HG03469 (cell line): ENCODE data around the gene SLC4A9.

ENCODE experiments used
- ATAC-seq: cut with Tn5 transposase; IDR thresholded peaks from one replicate; pipeline ENCODE4 v1.9.1; 2021; ENCODE audit warnings: mild to moderate bottlenecking, moderate library complexity, moderate number of reproducible peaks; ENCODE audit not compliant: unreplicated experiment

The SLC4A9 gene

GRCh38 chr5:140360101-140360500 lies at the start of gene SLC4A9:
Gene SLC4A9 (plus strand): TSS chr5:140360194. CDS start chr5:140360237, 43 bp downstream.
- ATAC-seq, result no peak

GRCh38 chr5:140310434-140310833 lies 49.6 kb upstream of the SLC4A9 start:
- ATAC-seq, result no peak

- ATAC-seq, result no peak
These were observed 49.0 kb upstream of the SLC4A9 start for GRCh38 chr5:140311011-140311467.

- no peak for ATAC-seq
These were observed 47.8 kb upstream of the SLC4A9 start for GRCh38 chr5:140312067-140312790.

- ATAC-seq, result no peak
These were observed 47.2 kb upstream of the SLC4A9 start for GRCh38 chr5:140312791-140313189.

- ATAC-seq, result no peak
These were observed 42.1 kb upstream of the SLC4A9 start for GRCh38 chr5:140317859-140318258.

- no peak for ATAC-seq
These were observed 41.2 kb upstream of the SLC4A9 start for GRCh38 chr5:140318792-140319191.

- no peak for ATAC-seq
These were observed 40.2 kb upstream of the SLC4A9 start for GRCh38 chr5:140319833-140320232.

- ATAC-seq, result no peak
These were observed 38.2 kb upstream of the SLC4A9 start for GRCh38 chr5:140321796-140322195.

GRCh38 chr5:140322751-140323731 lies 37.0 kb upstream of the SLC4A9 start:
- ATAC-seq, result no peak

- ATAC-seq, result no peak
These were observed 35.9 kb upstream of the SLC4A9 start for GRCh38 chr5:140324041-140324600.

- ATAC-seq, result no peak
These were observed 35.3 kb upstream of the SLC4A9 start for GRCh38 chr5:140324617-140325241.

GRCh38 chr5:140325486-140325885 lies 34.5 kb upstream of the SLC4A9 start:
- no peak for ATAC-seq

GRCh38 chr5:140327589-140327988 lies 32.4 kb upstream of the SLC4A9 start:
- ATAC-seq, result no peak

- no peak for ATAC-seq
These were observed 31.8 kb upstream of the SLC4A9 start for GRCh38 chr5:140328036-140328764.

GRCh38 chr5:140329739-140330481 lies 30.1 kb upstream of the SLC4A9 start:
- no peak for ATAC-seq

- no peak for ATAC-seq
These were observed 28.4 kb upstream of the SLC4A9 start for GRCh38 chr5:140331638-140332037.

- no peak for ATAC-seq
These were observed 23.6 kb upstream of the SLC4A9 start for GRCh38 chr5:140336388-140336787.

- no peak for ATAC-seq
These were observed 22.1 kb upstream of the SLC4A9 start for GRCh38 chr5:140337880-140338279.

GRCh38 chr5:140338336-140338735 lies 21.7 kb upstream of the SLC4A9 start:
- no peak for ATAC-seq
